Hepatocyte (in vitro differentiated cells): ENCODE measurements around the gene TCF7L2. TPM values are rescaled to one million over a fixed set of nuclear protein-coding genes. Genes with fewer than 3 reads are reported as not detected.

ENCODE experiments used
- DNase-seq: peaks from one replicate; pipeline ENCODE4 v3.0.0-alpha.2; 2016; ENCODE audit warnings: low spot score
- H2AFZ ChIP-seq: fragments of 200-600 bp; sonication (generic); 2 replicates; pipeline ENCODE4 v1.6.0; 2016; ENCODE audit warnings: antibody characterized with exemption, mild to moderate bottlenecking
- H3K27ac ChIP-seq: fragments of 200-600 bp; sonication (generic); 2 replicates; pipeline ENCODE4 v1.5.1; 2016; ENCODE audit warnings: mild to moderate bottlenecking
- H3K27me3 ChIP-seq: fragments of 200-600 bp; sonication (generic); 2 replicates; pipeline ENCODE4 v1.6.1; 2016
- H3K36me3 ChIP-seq: fragments of 200-600 bp; sonication (generic); replicated peaks from 2 replicates; pipeline ENCODE4 v1.5.1; 2016; ENCODE audit warnings: low read depth; ENCODE audit not compliant: insufficient read depth
- H3K4me1 ChIP-seq: fragments of 200-600 bp; sonication (generic); 2 replicates; pipeline ENCODE4 v1.5.1; 2016; ENCODE audit warnings: mild to moderate bottlenecking, moderate library complexity; ENCODE audit not compliant: insufficient read depth
- H3K4me2 ChIP-seq: fragments of 200-600 bp; sonication (generic); 2 replicates; pipeline ENCODE4 v1.6.0; 2016
- H3K4me3 ChIP-seq: fragments of 200-600 bp; sonication (generic); 2 replicates; pipeline ENCODE4 v1.5.1; 2016; ENCODE audit warnings: mild to moderate bottlenecking
- H3K79me2 ChIP-seq: fragments of 200-600 bp; sonication (generic); 2 replicates; pipeline ENCODE4 v1.6.0; 2017; ENCODE audit warnings: mild to moderate bottlenecking
- H3K9me2 ChIP-seq: fragments of 200-600 bp; sonication (generic); replicated peaks from 2 replicates; pipeline ENCODE4 v1.6.0; 2017; ENCODE audit warnings: mild to moderate bottlenecking; ENCODE audit not compliant: insufficient read depth
- H3K9me3 ChIP-seq: fragments of 200-600 bp; sonication (generic); 2 replicates; pipeline ENCODE4 v1.5.1; 2016; ENCODE audit warnings: low read depth, mild to moderate bottlenecking
- H4K20me1 ChIP-seq: fragments of 200-600 bp; sonication (generic); 2 replicates; pipeline ENCODE4 v1.6.0; 2016; ENCODE audit warnings: mild to moderate bottlenecking; ENCODE audit not compliant: insufficient read depth, poor library complexity, severe bottlenecking
- EZH2 ChIP-seq: fragments of 200-600 bp; sonication (generic); IDR thresholded peaks from 2 replicates; pipeline ENCODE4 v1.6.1; 2016; ENCODE audit warnings: antibody characterized with exemption, mild to moderate bottlenecking, borderline replicate concordance
- EZH2phosphoT487 ChIP-seq: fragments of 200-600 bp; sonication (generic); IDR thresholded peaks from one replicate; pipeline ENCODE4 v1.6.1; 2018; ENCODE audit warnings: antibody characterized with exemption, mild to moderate bottlenecking, low read depth, moderate library complexity; ENCODE audit not compliant: unreplicated experiment, severe bottlenecking
- WGBS: methylation state at CpG from one replicate; pipeline ENCODE4 v1.1.6; 2016; ENCODE audit warnings: low lambda C conversion rate; ENCODE audit errors: missing lambda C conversion rate; 5-methylcytosine and 5-hydroxymethylcytosine counted together
- polyA plus RNA-seq: library from polyadenylated mRNA; unstranded; fragments of >200 nt; fragmentation: Nextera tagmentation; extraction: Ambion mirVana; gene quantifications from 2 replicates; pipeline ENCODE4 v1.2.1, GENCODE V29; 2016
- total RNA-seq: library from RNA; depleted of rRNA; stranded (reverse); fragments of >200 nt; gene quantifications from 2 replicates; pipeline ENCODE4 v1.2.3, GENCODE V29; 2014
- TF ChIP-seq, protein P1 (sequence below): fragments of 200-600 bp; sonication (generic); IDR thresholded peaks from 2 replicates; pipeline ENCODE4 v1.5.1; 2016; ENCODE audit warnings: antibody characterized with exemption, mild to moderate bottlenecking; ENCODE audit not compliant: poor library complexity

Gene TCF7L2
- total and polyA plus RNA-seq, 2 experiments from 2014 or later, result 14.8 to 28.8 TPM

DNA sequence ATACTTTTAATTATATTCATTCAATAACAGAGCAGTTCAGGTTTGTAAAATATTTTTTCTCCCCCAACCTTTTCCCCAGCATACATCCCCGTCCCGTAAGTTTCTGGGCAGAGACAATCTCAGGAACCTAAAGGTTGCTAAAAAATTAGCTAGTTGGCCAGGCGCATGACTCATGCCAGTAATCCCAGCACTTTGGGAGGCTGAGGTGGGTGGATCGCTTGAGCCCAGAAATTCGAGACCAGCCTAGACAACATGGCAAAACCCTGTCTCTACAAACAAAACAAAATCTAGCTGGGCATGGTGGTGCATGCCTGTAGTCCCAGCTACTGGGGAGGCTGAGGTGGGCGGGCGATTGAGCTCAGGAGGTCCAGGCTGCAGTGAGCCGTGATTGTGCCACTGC lies 40.2 kb downstream of the TCF7L2 start:
- 84% methylated on average over 8 of the region's 8 CpGs for WGBS
- no peak overlapping the region for H2AFZ ChIP-seq
- no peaks in the 10 kb centered on the region for H3K9me3 ChIP-seq
- no peaks in the 10 kb centered on the region for H3K27me3 ChIP-seq
- no peak for DNase-seq
- TF ChIP-seq EZH2, result no peak
- TF ChIP-seq, protein P1, sequence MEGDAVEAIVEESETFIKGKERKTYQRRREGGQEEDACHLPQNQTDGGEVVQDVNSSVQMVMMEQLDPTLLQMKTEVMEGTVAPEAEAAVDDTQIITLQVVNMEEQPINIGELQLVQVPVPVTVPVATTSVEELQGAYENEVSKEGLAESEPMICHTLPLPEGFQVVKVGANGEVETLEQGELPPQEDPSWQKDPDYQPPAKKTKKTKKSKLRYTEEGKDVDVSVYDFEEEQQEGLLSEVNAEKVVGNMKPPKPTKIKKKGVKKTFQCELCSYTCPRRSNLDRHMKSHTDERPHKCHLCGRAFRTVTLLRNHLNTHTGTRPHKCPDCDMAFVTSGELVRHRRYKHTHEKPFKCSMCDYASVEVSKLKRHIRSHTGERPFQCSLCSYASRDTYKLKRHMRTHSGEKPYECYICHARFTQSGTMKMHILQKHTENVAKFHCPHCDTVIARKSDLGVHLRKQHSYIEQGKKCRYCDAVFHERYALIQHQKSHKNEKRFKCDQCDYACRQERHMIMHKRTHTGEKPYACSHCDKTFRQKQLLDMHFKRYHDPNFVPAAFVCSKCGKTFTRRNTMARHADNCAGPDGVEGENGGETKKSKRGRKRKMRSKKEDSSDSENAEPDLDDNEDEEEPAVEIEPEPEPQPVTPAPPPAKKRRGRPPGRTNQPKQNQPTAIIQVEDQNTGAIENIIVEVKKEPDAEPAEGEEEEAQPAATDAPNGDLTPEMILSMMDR, result no peak
- H3K4me3 ChIP-seq, result no peak overlapping the region
- peaks cover 100% of the 10 kb centered on the region for H3K79me2 ChIP-seq
- no peak overlapping the region for H3K27ac ChIP-seq
- no peaks in the 10 kb centered on the region for H3K9me2 ChIP-seq
- H3K36me3 ChIP-seq, result no peaks in the 10 kb centered on the region
- H3K4me2 ChIP-seq, result no peak overlapping the region
- H4K20me1 ChIP-seq, result peaks cover 73% of the 10 kb centered on the region
- H3K4me1 ChIP-seq, result peaks cover 37% of the 10 kb centered on the region

DNA sequence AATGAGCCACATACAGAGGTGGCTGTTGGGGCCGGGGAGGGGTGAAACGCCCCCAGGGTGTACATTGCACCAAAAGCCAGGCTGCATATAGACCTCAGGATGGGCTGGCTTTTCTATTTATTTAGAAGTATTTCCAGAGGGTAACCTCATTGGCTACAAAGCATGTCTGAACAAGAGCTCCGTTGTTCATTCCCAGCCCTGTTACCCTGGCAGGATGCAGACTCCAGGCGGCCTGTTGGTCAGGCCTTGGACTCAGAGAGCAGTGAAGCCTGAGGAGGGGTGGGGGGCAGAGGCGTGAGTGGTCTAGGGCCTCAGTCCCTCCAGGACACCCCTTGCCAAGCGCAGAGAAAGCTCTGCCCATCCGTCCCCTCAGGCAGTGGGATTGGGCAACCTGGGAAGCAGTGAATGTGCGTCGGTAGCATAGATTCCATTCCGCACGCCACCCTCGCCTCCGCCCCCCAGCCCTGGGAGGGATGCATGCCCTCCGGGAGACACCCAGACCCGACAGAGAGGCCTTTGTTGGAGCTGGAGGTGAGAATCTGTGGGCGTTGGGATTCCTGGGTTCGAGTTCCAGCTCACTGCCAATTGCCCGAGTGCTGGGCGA lies 41.9 kb downstream of the TCF7L2 start:
- no peaks in the 10 kb centered on the region for H3K27me3 ChIP-seq
- H3K9me2 ChIP-seq, result no peaks in the 10 kb centered on the region
- no peak overlapping the region for H3K4me3 ChIP-seq
- no peak overlapping the region for H2AFZ ChIP-seq
- peaks cover 100% of the 10 kb centered on the region for H3K79me2 ChIP-seq
- WGBS, result 94% methylated on average over 19 of the region's 19 CpGs
- H3K4me1 ChIP-seq, result peaks cover 20% of the 10 kb centered on the region
- peaks cover 69% of the 10 kb centered on the region for H4K20me1 ChIP-seq
- no peaks in the 10 kb centered on the region for H3K9me3 ChIP-seq
- TF ChIP-seq, protein P1, result no peak
- TF ChIP-seq EZH2 (no peak), EZH2phosphoT487 (no peak)
- no peak overlapping the region for H3K27ac ChIP-seq
- H3K4me2 ChIP-seq, result no peak overlapping the region
- DNase-seq, result no peak
- H3K36me3 ChIP-seq, result no peaks in the 10 kb centered on the region

DNA sequence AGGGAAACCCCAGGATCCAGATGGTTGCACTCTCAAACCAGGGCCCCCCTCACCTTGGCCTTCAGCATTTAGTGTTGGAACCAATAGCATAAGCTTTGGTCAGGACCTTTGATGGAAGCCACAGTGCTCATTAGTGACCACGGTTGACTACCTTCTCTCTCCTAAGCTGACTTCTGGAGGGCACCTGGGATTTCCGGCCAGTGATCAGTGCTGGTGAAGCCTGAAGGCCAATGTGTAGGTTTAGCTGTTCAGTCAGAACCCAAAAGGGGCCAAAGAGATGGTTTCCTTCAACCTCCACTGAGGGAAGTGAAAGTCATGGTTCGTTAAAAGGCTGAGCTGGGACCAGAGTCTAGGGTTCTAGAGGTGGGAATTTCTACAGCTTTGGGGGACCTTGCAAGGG lies 46.4 kb downstream of the TCF7L2 start:
- Histone ChIP-seq H2AFZ (no peak overlapping the region), H3K27me3 (no peaks in the 10 kb centered on the region), H3K9me3 (no peaks in the 10 kb centered on the region), H3K4me3 (no peak overlapping the region), H3K27ac (no peak overlapping the region), H3K4me2 (no peak overlapping the region), H3K36me3 (no peaks in the 10 kb centered on the region), H3K9me2 (no peaks in the 10 kb centered on the region), H3K79me2 (peaks cover 98% of the 10 kb centered on the region), H4K20me1 (peaks cover 79% of the 10 kb centered on the region), H3K4me1 (peaks cover 24% of the 10 kb centered on the region)
- WGBS, result 94% methylated on average over 3 of the region's 3 CpGs
- TF ChIP-seq, protein P1, result no peak
- TF ChIP-seq EZH2phosphoT487 (no peak), EZH2 (no peak)
- DNase-seq, result no peak
